Choroid plexus epithelial cell (primary cell): ENCODE measurements around the gene CELF4.

Source experiments
- DNase-seq: peaks from one replicate; pipeline ENCODE4 v3.0.0-alpha.2; 2010; ENCODE audit warnings: low read depth
- H3K4me3 ChIP-seq: 2 replicates; pipeline ENCODE4 v1.5.1; 2011; ENCODE audit warnings: low read depth, mild to moderate bottlenecking, control low read depth, low read length, moderate library complexity
- TF ChIP-seq, protein P1 (sequence below): conservative IDR thresholded peaks from 2 replicates; pipeline ENCODE4 v1.5.1; 2011; ENCODE audit warnings: low read depth, mild to moderate bottlenecking, control low read depth, inconsistent platforms, low read length, moderate library complexity

Gene CELF4

DNA sequence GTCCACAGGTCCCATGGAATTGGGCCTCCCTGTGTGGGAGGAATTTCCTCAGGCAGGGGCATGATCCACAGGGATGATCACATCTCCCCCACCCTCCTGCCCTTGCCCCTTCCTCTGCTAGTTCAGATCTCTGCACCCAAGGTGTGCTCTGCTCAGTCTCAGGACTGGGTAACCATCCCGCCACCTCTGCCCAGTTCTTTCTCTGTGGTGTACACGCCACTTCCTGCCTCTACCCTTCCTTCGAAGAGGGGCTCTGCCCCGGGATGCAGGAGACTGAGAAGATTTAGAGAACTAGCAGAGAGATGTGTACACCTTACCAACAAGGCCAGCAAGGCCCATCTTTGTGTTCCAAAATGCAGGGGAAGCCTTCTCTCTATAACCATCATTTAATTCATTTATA, 160.4 kb downstream of the CELF4 start:
- no peak overlapping the region for H3K4me3 ChIP-seq
- TF ChIP-seq, protein P1, sequence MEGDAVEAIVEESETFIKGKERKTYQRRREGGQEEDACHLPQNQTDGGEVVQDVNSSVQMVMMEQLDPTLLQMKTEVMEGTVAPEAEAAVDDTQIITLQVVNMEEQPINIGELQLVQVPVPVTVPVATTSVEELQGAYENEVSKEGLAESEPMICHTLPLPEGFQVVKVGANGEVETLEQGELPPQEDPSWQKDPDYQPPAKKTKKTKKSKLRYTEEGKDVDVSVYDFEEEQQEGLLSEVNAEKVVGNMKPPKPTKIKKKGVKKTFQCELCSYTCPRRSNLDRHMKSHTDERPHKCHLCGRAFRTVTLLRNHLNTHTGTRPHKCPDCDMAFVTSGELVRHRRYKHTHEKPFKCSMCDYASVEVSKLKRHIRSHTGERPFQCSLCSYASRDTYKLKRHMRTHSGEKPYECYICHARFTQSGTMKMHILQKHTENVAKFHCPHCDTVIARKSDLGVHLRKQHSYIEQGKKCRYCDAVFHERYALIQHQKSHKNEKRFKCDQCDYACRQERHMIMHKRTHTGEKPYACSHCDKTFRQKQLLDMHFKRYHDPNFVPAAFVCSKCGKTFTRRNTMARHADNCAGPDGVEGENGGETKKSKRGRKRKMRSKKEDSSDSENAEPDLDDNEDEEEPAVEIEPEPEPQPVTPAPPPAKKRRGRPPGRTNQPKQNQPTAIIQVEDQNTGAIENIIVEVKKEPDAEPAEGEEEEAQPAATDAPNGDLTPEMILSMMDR = no peak
- DNase-seq = no peak

GRCh38 chr18:37403788-37404187, 161.8 kb downstream of the CELF4 start:
- TF ChIP-seq, protein P1 = no peak
- H3K4me3 ChIP-seq = no peak overlapping the region
- DNase-seq = no peak

DNA sequence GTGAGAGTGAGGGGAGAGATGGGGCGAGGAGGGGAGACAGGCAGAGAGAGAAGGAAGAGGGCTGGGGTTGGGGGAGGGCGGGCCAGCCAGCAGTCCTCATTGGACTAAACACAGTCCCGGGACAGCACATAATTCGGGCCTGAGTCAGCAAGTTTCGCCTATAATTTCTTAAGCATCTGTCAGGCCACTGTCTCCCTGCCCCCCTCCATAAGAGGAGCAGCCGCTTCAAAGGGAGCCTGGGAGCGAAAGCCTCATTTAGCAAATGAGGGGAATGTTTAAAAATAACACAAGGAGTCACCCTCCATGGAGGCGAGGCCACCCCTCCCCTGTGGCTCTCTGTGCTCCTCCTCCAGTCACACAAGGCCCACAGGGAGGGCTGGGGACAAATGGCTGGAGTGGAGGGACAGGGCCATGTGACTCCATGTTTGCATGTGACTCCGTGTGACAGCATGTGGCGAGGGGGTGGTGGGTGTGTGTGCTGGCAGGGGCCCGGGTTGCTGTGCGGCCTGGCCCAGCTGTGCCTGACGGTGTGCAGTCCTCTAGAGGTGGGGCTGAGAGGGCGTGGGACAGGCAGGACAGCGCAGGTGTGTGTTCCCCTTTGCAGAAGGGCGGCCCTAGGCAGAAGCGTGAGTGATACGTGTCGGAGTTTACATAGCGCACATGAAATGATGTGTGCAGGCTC, 162.4 kb downstream of the CELF4 start:
- no peak overlapping the region for H3K4me3 ChIP-seq
- TF ChIP-seq, protein P1 = no peak
- peak; percentile 30 for DNase-seq

DNA sequence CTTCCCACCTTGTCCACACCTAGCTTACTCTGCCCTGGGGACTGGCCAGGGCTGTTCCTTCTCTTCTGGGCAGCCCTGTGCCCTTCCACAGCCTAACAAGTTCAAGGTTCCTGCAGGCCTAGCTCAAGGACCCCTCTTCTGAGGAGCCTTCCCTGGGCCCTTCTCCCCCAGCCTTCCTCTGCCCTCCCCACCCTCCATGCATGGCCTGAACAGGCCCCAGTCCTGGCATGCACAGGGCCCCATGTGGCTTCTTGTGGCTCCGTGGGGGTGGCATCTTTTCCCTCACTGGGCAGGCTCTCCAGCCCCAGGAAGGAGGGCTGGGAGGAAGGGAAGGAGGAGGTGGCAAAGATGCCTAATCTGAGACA, 162.9 kb downstream of the CELF4 start:
- H3K4me3 ChIP-seq = no peak overlapping the region
- DNase-seq = no peak
- TF ChIP-seq, protein P1 = no peak

DNA sequence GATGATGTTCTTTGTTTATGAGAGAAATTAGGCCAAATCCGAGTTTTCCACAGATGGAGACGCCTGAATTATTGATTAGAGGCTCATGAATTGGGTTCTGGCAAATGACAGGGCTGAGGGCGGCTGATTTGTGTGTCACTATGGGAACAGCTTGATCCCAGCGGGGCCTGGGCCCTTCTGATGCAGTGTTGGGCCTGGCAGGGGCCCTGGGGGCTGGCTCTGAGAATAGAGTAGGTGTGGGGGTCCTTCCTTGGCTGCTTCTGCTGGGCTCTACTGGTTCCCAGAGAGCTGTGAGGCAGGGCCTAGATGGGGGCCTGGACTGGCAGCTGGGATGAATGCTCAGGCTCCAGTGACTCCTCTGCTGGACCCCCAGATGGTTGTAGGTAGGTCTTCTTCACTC, 164.8 kb downstream of the CELF4 start:
- H3K4me3 ChIP-seq = no peak overlapping the region
- TF ChIP-seq, protein P1 = no peak
- no peak for DNase-seq

DNA sequence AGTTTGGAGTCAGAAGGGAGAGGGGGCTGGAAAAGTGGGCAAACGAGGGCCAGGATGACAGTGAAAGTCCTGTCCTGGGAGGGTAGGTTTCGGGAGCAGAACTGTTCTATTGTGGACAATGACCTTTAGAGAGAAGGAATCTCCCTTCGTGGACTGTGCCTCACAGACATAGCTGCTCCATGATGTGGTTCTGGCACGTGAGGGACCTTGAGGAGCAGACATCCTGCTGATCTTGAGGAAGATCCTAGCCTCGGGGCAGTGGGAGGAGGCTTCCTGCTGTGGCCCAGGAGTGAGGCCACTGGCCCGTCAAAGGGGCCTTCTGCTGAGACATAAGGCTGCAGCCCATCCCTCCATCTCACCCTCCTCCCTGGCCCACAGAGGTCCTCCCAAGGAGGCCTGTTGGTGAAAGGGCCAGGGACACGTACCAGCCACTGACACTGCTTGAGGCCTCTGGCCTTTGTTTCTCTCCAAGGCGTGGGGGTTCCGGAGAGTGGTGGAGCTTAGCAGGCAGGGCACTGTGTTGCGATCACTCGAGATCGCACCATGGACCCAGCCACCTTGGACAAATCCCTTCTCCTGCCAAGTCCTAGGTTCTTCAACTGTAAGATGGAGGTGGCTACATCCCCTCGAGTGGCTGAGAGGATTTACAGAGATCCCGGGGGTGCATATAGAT, 167.2 kb downstream of the CELF4 start:
- TF ChIP-seq, protein P1 = no peak
- DNase-seq = no peak
- no peak overlapping the region for H3K4me3 ChIP-seq

DNA sequence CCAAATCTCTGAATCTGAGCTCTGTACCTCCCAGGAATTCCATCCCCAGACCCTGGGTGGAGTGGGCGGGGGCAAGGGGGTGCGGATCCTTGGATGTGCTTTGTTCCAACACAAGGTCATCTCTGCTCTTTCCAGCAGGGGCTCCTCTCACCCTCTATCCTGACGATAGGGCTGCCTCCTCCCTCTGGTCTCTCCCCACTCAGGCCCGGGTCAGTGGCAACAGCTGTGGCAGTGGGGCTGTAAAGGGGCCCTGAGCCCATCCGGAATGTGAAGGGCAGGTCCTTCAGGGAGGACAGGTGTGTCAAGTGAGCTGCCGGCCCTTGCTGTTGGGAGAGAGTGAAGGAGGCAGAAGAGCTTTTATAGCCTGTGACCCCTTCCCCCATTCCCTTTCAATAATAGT, 167.8 kb downstream of the CELF4 start:
- TF ChIP-seq, protein P1 = no peak
- DNase-seq = no peak
- no peak overlapping the region for H3K4me3 ChIP-seq
